Stimulated activated CD4-positive, alpha-beta T cell treated with anti-CD3 and anti-CD28 coated beads, TNF-alpha, amount 100 ng/mL, for 1 hour (primary cell): ENCODE data around the gene BAG1.

Source experiments
- DNase-seq, 3 donors: peaks; one replicate each; pipeline ENCODE4 v3.0.0-alpha.2; 2020; ENCODE audit warnings: low read depth in 3 of 3, low spot score in 1 of 3

BAG1 gene

GRCh38 chr9:33244137-33244784, 20.2 kb downstream of the BAG1 start:
- DNase-seq = no peak

DNA sequence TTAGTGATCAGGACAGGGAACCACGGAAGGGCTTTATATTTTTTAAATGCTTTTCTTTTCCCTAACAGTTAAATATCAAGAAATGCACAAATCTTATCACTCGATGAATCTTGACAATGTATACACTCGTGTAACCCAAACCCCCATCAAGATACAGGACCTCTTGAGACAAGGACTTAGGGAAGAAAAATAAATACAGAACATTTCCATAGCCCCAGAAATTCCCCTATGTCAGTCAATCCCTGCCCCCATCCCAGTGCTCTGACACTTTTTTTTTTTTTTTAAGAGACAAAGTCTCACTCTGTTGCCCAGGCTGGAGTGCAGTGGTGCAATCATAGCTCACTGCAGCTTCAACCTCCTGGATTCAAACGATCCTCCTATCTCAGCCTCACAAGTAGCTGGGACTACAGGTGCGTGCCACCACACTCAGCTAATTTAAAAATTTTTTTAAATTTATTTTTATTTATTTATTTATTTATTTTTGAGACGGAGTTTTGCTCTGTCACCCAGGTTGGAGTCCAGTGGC, 21.8 kb downstream of the BAG1 start:
- no peak for DNase-seq

GRCh38 chr9:33241298-33241697, 23.2 kb downstream of the BAG1 start:
- DNase-seq = no peak

DNA sequence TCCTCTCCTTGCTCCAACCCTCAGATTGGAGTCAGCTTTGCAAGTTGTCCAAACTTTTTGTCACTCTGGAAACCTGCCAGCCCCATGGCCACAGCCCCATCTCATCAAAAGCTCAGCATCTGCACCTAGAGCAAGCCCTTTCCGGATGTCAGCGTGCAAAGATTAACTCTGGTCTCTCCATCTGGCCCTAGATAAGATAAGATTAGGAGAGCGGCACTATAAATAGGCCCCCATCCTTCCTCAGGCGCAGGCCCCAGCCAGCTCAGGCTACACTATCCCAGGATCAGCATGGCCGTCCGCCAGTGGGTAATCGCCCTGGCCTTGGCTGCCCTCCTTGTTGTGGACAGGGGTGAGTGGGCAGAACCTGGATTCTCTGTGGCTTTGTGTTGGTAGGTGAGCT, 24.6 kb downstream of the BAG1 start, which contains the start of gene SPINK4:
Gene SPINK4 (plus strand): TSS at position 247 of the 400 bp plus-strand sequence. CDS start 42 bp downstream, at position 289.
- DNase-seq = no peak

- no peak for DNase-seq
Measured at GRCh38 chr9:33236571-33236970, 27.9 kb downstream of the BAG1 start.

- no peak for DNase-seq
Measured at GRCh38 chr9:33234511-33235467, 29.7 kb downstream of the BAG1 start.

DNA sequence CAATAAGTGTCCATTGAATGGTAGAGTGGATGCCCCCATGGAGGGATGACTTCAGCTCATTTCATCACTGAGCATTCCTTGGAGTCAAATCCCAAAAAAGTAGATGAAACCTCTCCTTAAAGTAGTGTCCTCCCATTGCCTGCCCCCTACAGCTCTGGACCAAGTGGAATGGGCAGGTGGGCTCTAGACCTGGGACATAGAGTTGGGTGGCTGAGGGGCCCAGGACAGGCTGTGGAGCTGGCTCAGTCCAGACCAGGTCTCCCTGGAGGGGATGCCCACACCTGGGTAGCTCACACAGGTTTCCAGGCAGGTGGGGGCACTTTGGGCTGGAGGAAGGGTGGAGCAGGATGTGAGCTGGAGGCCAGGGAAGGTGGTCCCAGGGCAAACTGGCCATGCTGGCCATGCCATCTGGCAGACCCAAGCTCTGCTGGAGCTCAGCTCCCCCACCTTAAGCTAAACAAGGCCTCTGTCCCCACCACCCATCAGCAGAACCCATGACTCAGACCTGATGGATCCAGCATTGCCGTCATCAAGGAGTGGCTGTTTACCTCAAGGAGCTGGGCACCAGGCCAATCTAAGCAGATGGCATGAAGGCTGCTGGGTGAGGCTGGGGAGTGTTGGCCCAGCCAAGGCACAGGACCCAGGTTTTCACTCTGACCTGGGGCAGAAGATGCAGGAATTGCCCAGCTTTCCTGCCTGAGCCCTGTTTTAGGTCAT, 30.7 kb downstream of the BAG1 start:
- no peak for DNase-seq

- DNase-seq = no peak
Measured at GRCh38 chr9:33232815-33233214, 31.7 kb downstream of the BAG1 start.

DNA sequence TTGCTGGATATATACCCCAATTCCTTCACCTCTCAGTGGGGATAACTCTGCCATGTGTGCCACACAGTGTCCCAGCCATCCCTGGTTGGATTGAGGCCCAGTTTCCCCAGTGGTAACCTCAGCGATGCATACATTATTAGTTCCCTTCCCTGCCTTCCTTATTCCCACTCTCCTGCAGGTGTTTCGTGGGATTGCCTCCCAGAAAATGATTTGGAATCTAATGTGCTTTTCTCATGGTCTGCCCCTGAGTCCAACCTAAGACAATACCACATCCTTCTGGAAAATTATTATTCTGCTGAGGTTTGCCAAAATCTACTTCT, 32.9 kb downstream of the BAG1 start:
- DNase-seq = no peak

DNA sequence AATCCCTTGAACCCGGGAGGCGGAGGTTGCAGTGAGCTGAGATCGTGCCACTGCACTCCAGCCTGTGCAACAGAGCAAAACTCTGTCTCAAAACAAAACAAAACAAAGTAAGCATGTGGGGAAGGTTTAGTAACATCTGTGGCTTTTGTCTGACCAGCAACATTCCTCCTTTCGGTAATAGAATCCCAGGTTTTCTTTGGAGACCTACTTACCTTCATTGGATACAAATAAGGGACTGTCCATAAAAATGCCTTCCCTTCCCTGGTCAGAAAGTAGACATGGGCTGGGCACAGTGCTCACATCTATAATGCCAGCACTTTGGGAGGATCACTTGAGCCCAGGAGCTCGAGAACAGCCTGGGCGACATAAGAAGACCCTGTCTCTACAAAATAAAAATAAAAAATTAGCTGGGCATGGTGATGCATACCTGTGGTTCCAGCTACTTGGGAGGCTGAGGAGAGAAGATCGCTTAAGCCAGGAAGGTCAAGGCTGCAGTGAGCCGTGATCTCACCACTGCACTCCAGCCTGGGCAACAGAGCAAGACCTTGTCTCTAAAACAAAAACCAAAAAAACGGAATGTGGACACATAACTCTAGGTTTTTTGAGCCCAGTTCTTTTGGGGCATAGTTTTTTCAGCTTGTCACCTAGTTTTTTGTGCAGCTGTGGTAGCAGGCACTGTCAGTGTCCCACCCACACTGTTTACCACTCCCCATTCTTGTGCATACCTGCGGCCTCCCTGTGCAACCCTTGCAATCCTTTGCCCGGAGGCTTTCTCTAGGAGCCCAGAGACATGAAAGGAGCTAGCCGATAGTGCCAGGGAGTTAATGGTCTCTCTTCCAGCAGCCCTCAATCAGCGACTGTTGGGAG, 33.5 kb downstream of the BAG1 start:
- DNase-seq = no peak

DNA sequence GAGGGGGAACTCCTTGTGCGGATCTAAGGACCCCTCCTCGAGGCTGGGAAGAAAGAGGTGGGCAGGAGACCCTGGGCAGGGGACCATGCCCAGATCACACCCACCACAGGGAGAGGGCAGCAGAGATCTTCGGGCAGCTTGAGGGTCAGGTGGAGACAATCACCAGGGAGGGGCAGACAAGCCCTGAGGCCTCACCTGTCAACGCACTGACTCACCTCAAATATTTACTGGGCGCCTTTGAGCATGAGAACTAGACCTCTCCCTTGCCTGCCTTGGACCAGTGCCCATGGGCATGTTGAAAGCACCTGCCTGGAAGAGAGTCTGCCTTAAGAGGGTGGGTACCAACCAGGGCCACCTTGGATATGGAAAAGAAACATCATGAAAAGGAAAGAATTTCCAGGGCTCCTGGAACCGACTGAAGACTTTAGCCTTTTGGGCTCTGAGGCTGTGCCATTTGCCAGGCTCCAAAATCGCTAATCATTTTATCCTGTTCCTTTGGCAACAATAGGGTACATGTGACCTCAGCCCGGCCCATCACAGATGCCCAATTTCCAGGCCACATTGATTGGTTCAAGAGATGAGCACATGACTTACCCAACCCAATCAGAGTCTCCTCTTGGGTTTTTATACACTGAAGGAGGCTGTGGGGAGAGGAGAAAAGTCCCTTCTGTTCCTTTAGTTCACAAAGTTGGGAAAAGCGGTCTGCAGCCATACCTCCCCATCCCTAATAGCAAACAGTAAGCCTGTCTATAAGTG, 35.0 kb downstream of the BAG1 start:
- no peak for DNase-seq

DNA sequence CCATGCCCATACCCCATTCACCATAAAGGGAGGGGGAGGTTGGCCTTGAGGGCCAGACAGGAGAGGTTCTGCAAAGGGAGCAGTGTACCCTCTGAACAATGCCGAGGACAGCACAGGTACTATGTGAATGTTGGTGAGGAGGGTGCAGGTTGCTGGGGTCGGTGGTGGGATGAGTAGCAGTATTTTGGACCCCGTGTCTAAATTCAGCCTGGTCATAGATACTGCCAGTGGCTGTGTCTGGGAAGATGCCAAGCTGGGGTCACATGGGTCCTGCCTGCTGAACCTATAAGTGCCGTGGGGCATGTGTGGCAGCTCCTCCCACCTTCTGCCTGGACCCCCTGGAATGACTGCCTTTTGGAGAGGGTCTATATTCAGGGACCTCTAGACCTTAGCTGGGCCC, 35.9 kb downstream of the BAG1 start:
- DNase-seq = no peak

DNA sequence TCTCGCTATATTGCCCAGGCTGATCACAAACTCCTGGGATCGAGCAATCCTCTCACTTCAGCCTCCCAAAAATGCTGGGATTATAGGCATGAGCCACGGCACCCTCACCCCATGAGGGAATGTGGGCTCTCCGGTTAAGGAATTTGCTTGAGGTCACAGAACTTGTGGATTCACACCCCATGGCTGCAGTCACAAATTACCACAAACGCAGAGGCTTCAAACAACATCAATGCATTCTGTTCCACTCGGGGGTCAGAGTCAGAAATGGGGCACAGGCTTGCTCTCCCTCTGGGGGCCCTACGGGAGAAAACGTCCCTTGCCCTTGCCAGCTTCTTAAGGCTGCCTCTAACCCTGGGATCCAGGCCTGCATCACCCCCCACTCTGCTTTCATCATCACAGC, 36.8 kb downstream of the BAG1 start:
- DNase-seq = no peak

DNA sequence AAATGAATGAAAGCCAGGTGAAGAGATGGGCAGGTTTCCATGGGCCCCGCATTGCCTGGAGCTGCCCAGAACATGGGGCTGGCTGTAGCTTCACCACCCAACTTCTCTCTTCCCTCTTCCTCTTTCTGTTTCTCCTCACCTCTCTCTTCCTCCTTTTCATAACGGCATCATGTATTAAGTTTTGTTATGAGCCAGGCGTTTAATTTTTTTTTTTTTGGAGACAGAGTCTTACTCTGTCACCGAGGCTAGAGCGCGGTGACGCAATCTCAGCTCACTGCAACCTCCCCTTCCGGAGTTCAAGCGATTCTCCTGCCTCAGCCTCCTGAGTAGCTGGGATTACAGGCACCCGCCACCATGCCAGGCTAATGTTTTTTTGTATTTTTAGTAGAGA, 37.5 kb downstream of the BAG1 start:
- no peak for DNase-seq

DNA sequence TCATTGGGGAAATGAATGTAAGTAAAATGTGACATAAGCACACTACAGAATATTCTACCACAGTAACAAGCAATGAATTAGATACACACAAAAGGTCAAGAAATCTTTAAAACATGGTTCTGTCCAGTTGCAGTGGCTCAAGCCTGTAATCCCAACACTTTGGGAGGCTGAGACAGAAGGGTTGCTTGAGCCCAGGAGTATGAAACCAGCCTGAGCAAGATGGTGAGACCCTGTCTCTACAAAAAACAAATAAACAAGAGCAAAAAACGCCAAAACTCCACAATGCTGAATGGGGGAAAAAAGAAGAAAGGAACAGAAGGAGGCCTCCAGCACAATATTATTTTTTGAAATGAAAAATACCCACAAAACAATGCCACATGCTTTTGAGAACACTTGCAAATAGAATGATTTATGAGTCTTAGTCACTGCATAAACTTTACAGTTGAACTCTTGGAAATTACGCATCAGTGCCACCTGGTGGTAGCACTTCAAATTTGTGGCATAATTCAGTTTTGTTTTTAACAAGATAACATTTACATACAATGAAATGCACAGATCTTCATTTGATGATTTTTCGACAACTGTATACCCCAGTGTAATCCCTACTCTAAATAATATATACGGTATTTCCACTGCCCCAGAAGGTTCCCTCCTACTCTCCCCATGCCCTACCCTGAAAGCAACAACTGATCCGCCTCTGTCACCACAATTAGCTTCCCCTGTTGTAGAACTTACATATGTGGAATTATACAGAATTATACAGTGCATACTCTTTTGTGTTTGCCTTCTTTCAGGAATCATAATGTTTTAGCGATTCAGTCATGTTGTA, 39.0 kb downstream of the BAG1 start:
- DNase-seq = peak; percentile 27 to 41 (median 41)

DNA sequence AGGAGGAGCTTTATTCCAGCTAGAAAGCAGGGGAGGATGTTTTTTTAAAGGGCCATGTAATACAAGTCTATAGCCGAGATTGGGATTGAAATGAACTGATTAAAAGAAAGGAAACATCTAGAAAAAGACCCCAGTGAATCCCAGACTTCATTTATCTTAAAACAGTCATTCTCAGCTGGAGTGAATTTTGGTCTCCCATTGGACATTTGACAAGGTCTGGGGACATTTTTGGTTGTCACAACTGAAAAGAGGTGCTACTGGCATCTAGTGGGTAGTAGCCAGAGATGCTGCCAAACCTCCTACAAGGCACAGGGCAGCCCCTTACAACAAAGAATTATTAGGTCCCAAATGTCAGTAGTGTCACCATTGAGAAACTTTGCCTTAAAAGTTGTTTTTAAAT, 40.8 kb downstream of the BAG1 start:
- DNase-seq = no peak

DNA sequence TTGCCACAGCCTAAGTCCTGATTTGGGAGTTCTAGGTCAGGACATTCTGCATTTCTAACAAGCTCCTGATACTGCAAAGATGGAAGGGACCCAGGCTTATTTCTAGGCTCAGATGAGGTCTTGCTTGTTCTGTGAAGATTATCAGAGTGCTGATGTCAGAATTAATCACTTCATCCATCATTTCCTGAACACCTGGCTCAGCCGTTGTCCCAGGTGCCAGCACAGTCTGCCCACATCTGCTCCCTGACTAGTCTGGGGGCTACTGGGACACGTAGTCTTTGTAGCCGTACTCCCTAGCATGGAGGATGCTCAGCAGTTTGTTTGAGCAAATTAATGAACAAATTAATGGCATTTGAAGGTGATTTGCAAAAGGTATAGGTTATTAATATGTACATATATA, 42.5 kb downstream of the BAG1 start:
- DNase-seq = no peak

- DNase-seq = no peak
Measured at GRCh38 chr9:33221568-33221884, 43.0 kb downstream of the BAG1 start.
